ENCODE results near the gene TMEM158. TPM values are rescaled to one million over a fixed set of nuclear protein-coding genes. Genes with fewer than 3 reads are reported as not detected.

The TMEM158 gene
- polyA plus RNA-seq, 1 of the 3 experiments (the other 2 are of a cell fraction), result 76.4 TPM

DNA sequence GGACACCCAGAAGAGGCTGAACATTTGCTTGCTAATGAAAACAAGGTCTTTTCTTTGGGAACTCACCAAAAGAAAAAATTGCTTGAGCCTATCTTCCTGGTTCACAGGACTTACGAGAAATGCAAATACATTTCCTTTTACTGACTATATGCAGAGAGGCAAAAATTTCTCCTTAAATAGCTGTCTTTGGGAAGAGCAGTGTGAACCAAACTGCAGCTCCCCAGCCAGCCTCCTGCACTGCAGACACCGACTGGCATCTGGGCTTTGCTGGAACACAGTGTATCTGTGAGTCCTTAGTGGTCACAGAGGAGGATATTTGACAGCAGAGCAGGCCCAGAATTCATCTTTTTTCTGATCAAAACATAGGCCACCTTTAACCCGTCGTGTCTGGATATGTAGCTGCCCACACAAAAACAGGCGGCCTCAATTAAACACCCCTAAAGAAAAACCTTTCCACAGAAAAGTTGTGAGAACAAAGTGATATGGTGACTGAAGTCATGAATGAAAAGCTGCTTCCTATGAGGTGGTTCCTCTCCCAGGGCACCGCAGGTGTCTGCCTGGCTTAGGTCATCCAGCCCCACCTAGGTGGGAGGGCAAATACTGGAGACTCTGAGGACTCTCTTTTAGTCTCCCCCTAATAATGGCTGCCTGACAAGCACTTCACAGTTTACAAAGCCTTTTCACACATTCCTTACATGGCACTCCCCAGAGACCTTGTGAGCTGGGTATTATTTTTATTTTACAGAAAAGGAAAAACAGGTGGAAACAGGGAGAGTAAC is 46.1 kb upstream of the TMEM158 start:
- 59% methylated on average over 6 of the region's 6 CpGs for WGBS (ENCODE audit: low lambda C conversion rate)
- POLR2A ChIA-PET, result no interaction called here
- TF ChIP-seq ELF1 (IDR thresholded peaks at IDR 0.05), result no peak
- no peak for TF ChIP-seq RAD21 (IDR thresholded peaks at IDR 0.05; ENCODE audit: low read length)

DNA sequence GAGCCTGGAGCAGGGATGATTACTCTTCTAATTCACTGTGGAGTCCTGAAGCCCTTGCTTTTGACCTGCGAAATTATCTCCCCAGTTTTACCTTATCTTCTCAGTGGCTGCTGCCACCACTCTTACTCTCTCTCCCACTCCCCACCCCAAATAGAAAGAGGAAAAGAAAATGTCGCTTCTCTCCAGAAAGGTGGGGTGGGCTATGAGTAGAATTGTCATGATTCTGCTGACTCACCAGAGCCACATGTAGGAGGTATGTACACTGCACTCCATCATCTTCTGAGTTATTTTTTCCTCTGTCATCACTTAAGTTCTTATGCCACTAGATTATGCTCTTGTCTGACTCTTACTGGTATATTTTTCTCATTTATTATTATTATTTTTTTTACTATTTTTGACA is 43.9 kb upstream of the TMEM158 start:
- Histone ChIP-seq H3K9me2 (no peaks in the 10 kb centered on the region), H4K20me1 (ENCODE audit: insufficient read depth) (no peaks in the 10 kb centered on the region), H3K79me2 (ENCODE audit: insufficient read depth) (no peaks in the 10 kb centered on the region), H3K9ac (no peak overlapping the region), H3K9me3 (no peaks in the 10 kb centered on the region), H3K27ac (ENCODE audit: low read depth in 2 of 2, low read length in 1 of 2) (no peak overlapping the region), H3K4me2 (no peak overlapping the region), H3K27me3 (ENCODE audit: insufficient read depth) (no peaks in the 10 kb centered on the region), H2AFZ (ENCODE audit: low read depth) (no peak overlapping the region), H3F3A (replicated peaks; ENCODE audit: insufficient read depth) (no peaks in the 10 kb centered on the region), H3K4me1 (ENCODE audit: control insufficient read depth in 1 of 2, insufficient read depth in 2 of 2, low read depth in 1 of 2, low read length in 1 of 2) (no peaks in the 10 kb centered on the region), H3K36me3 (replicated peaks in 1 of 2; ENCODE audit: control insufficient read depth in 1 of 2, insufficient read depth in 2 of 2, low read length in 1 of 2) (no peaks in the 10 kb centered on the region), H3K4me3 (ENCODE audit: low read depth in 2 of 2, low read length in 1 of 2) (no peak overlapping the region)
- TF ChIP-seq MEF2A (IDR thresholded peaks at IDR 0.05; ENCODE audit: borderline replicate concordance, low read depth) (no peak), EP300 (IDR thresholded peaks at IDR 0.05; ENCODE audit: borderline replicate concordance in 1 of 2, low read depth in 1 of 2, low read length in 1 of 2) (no peak), YY1 (IDR thresholded peaks at IDR 0.05; ENCODE audit: low read depth) (no peak), FOSL2 (IDR thresholded peaks at IDR 0.05; ENCODE audit: borderline replicate concordance, low read depth) (no peak), NFIC (IDR thresholded peaks at IDR 0.05; ENCODE audit: borderline replicate concordance) (no peak), ELF1 (IDR thresholded peaks at IDR 0.05) (no peak), RCOR1 (IDR thresholded peaks at IDR 0.05; ENCODE audit: low read length) (no peak), TAF1 (IDR thresholded peaks at IDR 0.05; ENCODE audit: borderline replicate concordance, low read depth, low read length) (no peak), SMC3 (IDR thresholded peaks at IDR 0.05; ENCODE audit: low read depth, low read length) (no peak), GABPA (IDR thresholded peaks at IDR 0.05; ENCODE audit: low read depth) (no peak), TEAD4 (IDR thresholded peaks at IDR 0.05; ENCODE audit: borderline replicate concordance, insufficient read depth) (no peak)
- TF ChIP-seq, protein P1, sequence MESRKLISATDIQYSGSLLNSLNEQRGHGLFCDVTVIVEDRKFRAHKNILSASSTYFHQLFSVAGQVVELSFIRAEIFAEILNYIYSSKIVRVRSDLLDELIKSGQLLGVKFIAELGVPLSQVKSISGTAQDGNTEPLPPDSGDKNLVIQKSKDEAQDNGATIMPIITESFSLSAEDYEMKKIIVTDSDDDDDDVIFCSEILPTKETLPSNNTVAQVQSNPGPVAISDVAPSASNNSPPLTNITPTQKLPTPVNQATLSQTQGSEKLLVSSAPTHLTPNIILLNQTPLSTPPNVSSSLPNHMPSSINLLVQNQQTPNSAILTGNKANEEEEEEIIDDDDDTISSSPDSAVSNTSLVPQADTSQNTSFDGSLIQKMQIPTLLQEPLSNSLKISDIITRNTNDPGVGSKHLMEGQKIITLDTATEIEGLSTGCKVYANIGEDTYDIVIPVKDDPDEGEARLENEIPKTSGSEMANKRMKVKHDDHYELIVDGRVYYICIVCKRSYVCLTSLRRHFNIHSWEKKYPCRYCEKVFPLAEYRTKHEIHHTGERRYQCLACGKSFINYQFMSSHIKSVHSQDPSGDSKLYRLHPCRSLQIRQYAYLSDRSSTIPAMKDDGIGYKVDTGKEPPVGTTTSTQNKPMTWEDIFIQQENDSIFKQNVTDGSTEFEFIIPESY (IDR thresholded peaks at IDR 0.05; ENCODE audit: borderline replicate concordance, low read depth), result no peak
- TF ChIP-seq, protein P2, sequence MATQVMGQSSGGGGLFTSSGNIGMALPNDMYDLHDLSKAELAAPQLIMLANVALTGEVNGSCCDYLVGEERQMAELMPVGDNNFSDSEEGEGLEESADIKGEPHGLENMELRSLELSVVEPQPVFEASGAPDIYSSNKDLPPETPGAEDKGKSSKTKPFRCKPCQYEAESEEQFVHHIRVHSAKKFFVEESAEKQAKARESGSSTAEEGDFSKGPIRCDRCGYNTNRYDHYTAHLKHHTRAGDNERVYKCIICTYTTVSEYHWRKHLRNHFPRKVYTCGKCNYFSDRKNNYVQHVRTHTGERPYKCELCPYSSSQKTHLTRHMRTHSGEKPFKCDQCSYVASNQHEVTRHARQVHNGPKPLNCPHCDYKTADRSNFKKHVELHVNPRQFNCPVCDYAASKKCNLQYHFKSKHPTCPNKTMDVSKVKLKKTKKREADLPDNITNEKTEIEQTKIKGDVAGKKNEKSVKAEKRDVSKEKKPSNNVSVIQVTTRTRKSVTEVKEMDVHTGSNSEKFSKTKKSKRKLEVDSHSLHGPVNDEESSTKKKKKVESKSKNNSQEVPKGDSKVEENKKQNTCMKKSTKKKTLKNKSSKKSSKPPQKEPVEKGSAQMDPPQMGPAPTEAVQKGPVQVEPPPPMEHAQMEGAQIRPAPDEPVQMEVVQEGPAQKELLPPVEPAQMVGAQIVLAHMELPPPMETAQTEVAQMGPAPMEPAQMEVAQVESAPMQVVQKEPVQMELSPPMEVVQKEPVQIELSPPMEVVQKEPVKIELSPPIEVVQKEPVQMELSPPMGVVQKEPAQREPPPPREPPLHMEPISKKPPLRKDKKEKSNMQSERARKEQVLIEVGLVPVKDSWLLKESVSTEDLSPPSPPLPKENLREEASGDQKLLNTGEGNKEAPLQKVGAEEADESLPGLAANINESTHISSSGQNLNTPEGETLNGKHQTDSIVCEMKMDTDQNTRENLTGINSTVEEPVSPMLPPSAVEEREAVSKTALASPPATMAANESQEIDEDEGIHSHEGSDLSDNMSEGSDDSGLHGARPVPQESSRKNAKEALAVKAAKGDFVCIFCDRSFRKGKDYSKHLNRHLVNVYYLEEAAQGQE (IDR thresholded peaks at IDR 0.05; ENCODE audit: low read depth, low read length), result no peak
- CTCF ChIA-PET, result interaction anchor here (0.6 kb wide), 1 partner anchor 34 kb away, joined by 3 read pairs; no protein-coding TSS in a partner anchor
- DNase-seq, result no peak
- 57% methylated on average over 2 of the region's 2 CpGs for WGBS (ENCODE audit: low lambda C conversion rate)
- POLR2A ChIA-PET, result no interaction called here

More for the DNA sequence above, 46.1 kb upstream of the TMEM158 start:
- Histone ChIP-seq H3K27me3 (ENCODE audit: insufficient read depth) (no peaks in the 10 kb centered on the region), H3K4me3 (ENCODE audit: low read depth in 2 of 2, low read length in 1 of 2) (no peak overlapping the region), H3K4me2 (no peak overlapping the region), H3K27ac (ENCODE audit: low read depth in 2 of 2, low read length in 1 of 2) (no peak overlapping the region), H2AFZ (ENCODE audit: low read depth) (no peak overlapping the region), H3K4me1 (ENCODE audit: control insufficient read depth in 1 of 2, insufficient read depth in 2 of 2, low read depth in 1 of 2, low read length in 1 of 2) (no peaks in the 10 kb centered on the region), H3F3A (replicated peaks; ENCODE audit: insufficient read depth) (no peaks in the 10 kb centered on the region), H3K79me2 (ENCODE audit: insufficient read depth) (no peaks in the 10 kb centered on the region), H3K9me2 (no peaks in the 10 kb centered on the region), H3K9me3 (peaks cover 2% of the 10 kb centered on the region; the same call in 1 of the 2 replicates), H3K36me3 (replicated peaks in 1 of 2; ENCODE audit: control insufficient read depth in 1 of 2, insufficient read depth in 2 of 2, low read length in 1 of 2) (no peaks in the 10 kb centered on the region), H3K9ac (no peak overlapping the region), H4K20me1 (ENCODE audit: insufficient read depth) (no peaks in the 10 kb centered on the region)
- DNase-seq, result no peak
- CTCF ChIA-PET, result interaction anchor here (0.6 to 1.5 kb wide), 2 partner anchors 12 to 121 kb away, joined by 3 to 7 read pairs; no protein-coding TSS in a partner anchor

All from SK-N-SH (cell line).